ENCODE measurements around the gene APOBEC3B.
"Not testable (repeated sequence)": the region's sequence is repeated elsewhere in the genome, so short reads cannot be mapped to it uniquely, and the experiment has no call there.

APOBEC3B gene

GRCh38 chr22:38968801-38969200, 13.3 kb upstream of the APOBEC3B start:
- ATAC-seq, result no peak

- ATAC-seq, result no peak
Observed at GRCh38 chr22:38970551-38970950, 11.6 kb upstream of the APOBEC3B start.

- ATAC-seq, result no peak
Observed at GRCh38 chr22:38971202-38971601, 10.9 kb upstream of the APOBEC3B start.

- ATAC-seq, result no peak
Observed at GRCh38 chr22:38971791-38972190, 10.4 kb upstream of the APOBEC3B start.

GRCh38 chr22:38972558-38972957, 9.6 kb upstream of the APOBEC3B start:
- no peak for ATAC-seq

GRCh38 chr22:38973289-38974169, 8.6 kb upstream of the APOBEC3B start:
- ATAC-seq, result peak; percentile 58 to 75

- no peak for ATAC-seq
Observed at GRCh38 chr22:38974170-38974825, 7.8 kb upstream of the APOBEC3B start.

- no peak for ATAC-seq
Observed at GRCh38 chr22:38974826-38975175, 7.3 kb upstream of the APOBEC3B start.

- not testable (repeated sequence) for ATAC-seq
Observed at GRCh38 chr22:38977289-38977688, 4.9 kb upstream of the APOBEC3B start.

- ATAC-seq, result not testable (repeated sequence)
Observed at GRCh38 chr22:38980587-38980986, 1.6 kb upstream of the APOBEC3B start.

DNA sequence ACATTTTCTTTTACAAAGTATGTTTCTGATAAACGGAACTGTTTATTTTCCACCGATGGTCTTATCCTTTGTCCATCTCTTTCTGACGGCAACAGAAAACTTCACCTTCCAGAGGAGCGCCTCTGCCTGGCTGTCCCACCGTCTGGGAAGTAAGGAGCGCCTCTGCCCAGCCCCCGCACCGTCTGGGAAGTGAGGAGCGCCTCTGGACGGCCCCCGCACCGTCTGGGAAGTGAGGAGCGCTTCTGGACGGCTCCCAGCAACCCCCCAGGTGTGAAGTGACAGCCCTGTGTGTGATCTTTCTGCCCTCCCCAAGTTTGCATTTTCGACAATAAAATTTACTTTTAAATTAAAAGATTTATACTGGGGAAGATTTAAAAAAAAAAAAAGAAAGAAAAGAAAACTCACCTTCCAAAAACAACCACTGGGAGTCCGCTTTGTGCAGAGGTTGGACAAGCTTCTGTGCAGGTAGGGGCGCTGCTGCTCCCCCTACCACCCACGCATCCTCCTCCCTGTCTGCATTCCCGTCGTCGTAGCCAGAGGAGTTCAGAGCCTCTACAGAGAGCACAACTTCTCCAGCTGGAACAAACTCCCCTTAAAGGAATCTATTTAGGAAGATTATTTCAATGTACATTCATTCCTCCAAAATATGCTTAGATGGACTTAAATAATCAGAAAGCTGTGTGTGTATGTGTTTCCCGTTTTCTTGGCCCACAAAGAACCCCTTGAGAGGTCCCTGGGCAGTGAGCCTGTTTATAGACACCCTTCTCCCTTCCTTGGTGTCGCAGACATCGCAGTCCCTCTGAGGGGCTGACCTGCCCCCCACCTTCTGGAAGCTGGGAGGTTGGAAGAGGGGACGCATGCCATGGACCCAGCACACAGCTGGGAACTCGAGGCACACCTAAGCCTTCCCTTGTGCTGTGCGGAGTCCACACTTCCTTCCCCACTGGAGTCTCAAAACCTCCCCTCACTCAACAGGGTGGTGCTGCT, 849 bp upstream of the APOBEC3B start:
- no peak for ATAC-seq

- no peak for ATAC-seq
Observed at GRCh38 chr22:38984224-38984623, 2.1 kb downstream of the APOBEC3B start.

DNA sequence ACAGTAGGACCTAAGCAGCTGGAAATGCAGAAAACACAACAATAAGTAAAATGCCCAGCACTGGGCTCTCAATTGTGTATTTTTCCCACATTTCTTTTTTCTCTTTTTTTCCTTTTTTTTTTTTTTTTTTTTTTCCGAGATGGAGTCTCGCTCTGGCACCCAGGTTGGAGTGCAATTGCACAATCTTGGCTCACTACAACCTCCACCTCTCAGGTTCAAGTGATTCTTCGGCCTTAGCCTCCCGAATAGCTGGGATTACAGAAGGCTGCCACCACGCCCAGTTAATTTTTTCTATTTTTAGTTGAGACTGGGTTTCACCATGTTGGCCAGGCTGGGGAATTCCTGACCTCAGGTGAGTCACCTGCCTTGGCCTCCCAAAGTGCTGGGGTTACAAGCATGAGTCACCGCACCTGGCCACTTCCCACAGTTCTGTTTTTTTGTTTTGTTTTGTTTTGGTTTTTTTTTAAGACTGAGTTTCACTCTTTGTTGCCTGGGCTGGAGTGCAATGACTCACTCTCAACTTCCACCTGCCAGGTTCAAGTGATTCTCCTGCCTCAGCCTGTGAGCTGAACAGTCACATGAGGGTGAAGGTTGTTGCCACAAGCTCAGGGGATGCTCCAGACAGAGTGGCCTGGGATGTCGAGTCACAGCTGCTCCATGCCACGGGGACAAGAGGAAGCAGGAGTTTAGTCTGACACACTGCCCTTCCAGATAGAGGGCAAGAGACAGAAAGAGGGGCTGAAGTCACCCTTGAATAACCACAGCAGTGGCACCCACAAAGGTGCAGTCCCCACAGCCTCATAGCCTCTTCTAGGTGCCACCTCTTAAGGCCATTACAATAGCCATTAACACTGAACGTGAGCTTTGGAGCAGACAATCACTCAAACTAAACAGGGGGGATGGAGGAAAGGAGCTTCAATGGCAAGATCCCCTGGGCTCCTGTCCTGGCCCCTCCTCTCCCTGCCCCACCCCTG, 2.9 kb downstream of the APOBEC3B start:
- peak; percentile 86 to 90 for ATAC-seq

DNA sequence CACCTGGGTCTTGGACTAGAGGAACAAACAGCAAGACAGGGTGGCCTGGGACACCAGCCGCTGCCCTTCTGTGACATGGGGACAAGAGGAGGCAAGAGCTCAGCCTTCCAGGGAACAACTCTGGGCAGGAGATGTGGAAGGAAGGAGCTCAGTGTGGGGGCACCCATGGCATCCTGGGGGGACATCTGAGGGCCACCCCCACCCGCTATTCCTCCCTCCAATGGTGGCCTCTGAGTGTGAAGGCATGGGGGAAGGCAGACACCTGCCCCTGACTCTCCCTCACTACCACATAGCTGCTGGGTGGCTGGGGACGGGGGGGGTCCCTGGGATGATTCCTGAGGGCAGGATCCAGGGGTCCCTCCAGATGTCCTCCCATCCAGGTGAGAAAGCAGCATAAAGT, 4.5 kb downstream of the APOBEC3B start:
- ATAC-seq, result no peak

DNA sequence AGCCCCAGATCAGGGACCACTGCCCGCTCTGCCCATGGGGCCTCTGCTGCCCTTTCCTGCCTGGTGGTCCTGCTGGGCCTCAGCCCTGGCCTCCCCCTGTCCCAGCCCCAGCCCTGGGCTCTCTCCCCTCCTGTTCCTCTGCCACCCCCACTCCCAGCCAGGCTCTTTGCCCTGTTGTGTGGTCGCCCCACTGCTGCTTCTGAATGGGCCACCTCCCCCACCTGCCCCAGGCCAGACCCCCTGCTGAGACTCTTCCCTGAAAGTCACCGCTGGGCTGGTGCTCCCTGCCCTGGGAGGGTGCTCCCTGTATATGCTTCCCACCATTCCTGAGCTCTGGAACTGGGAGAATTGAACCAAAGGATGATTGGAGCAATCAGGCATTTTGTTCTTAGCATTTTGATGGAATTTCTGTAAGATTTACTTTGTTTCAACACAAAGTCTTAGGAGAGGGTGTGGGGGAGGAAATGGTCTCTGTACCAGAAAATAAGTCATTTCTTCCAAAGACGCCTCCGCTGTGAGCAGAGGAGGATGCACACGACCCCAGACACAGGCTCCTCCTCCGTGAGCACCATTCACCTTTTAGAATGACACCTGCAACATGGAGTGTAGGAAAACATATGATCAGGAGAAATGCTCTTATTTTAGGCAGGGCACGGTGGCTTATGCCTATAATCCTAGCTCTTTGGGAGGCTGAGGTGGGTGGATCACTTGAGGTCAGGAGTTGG, 5.2 kb downstream of the APOBEC3B start:
- ATAC-seq, result no peak

- no peak for ATAC-seq
Observed at GRCh38 chr22:38989466-38989865, 7.3 kb downstream of the APOBEC3B start.

- ATAC-seq, result not testable (repeated sequence)
Observed at GRCh38 chr22:38992871-38993371, 10.8 kb downstream of the APOBEC3B start.

DNA sequence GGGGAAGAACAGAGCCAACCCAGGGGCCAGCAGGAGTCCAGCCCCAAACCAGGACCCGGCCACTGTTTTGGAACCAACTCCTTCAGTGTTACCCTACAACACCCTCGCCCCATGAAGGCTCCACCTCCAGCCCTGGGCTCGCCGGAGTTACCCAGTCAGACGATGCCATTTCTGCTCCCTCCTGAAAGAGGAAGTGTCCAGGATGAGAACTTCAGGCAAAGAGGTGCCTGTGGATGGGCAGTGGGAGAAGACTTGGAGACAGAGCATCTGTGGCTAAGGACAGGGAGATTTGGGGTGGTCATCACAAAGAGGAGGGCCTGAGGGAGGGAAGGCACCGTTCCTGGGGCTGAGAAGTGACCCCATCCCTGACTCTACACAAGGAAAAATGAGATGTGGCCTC, 14.0 kb downstream of the APOBEC3B start:
- ATAC-seq, result no peak

- ATAC-seq, result no peak
Observed at GRCh38 chr22:38997518-38997917, 15.4 kb downstream of the APOBEC3B start.

DNA sequence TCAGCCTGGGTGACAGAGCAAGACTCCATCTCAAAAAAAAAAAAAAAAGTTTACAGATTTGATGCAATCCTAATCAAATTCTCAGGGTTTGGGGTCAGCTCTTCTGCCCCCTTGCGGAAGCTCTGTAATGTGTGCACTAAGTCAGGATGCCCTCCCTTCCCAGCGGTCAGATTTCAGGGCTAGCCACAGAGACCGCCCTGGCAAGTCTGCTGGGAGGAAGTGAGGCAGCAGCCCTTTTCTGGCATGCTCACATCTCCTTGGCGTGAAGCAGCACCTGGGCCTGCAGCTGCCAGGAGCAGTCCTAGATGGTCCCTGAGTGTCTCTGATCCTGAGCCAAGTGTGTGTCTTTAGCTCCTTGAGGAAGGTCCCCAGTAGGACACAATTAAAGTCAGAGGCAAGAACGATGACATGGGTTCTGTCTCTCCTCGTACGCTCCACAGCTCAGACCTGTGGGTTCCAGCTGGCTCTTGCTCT, 21.1 kb downstream of the APOBEC3B start:
- peak; percentile 85 to 94 for ATAC-seq

DNA sequence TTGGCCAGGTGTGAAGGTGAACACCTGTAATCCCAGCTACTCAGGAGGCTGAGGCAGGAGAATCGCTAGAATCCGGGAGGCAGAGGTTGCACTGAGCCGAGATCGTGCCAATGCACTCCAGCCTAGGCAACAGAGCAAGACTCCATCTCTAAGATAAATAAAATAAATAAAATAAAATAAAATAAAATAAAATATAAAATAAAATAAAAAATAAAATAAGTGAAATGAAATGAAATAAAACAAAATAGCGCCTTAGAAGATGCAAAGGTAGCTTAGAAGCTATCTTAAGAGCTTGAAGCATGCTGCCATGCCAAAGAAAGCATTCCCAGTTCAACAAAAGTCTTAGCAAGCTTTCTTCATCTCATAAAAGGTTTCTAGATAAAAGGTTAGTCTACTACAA, 25.0 kb downstream of the APOBEC3B start:
- no peak for ATAC-seq
